Peyer's patch (tissue), 4 donors: Measurements from ENCODE around the gene CAMK2D.

ENCODE experiments used
- POLR2A ChIP-seq, 2 donors: fragments of 450-650 bp; IDR thresholded peaks; one replicate each; pipeline ENCODE4 v1.5.1; 2017; ENCODE audit warnings: antibody characterized with exemption in 2 of 2, mild to moderate bottlenecking in 2 of 2, moderate library complexity in 2 of 2
- TF ChIP-seq, protein P1 (sequence below), 6 experiments: fragments of 450-650 bp in 4 of 6; fragments of 200-600 bp in 2 of 6; sonication (generic) in 1 of 6; IDR thresholded peaks; one replicate each; pipeline ENCODE4 v1.5.1; 2017 to 2019; ENCODE audit warnings: antibody characterized with exemption in 6 of 6, mild to moderate bottlenecking in 3 of 6, moderate library complexity in 1 of 6

DNA sequence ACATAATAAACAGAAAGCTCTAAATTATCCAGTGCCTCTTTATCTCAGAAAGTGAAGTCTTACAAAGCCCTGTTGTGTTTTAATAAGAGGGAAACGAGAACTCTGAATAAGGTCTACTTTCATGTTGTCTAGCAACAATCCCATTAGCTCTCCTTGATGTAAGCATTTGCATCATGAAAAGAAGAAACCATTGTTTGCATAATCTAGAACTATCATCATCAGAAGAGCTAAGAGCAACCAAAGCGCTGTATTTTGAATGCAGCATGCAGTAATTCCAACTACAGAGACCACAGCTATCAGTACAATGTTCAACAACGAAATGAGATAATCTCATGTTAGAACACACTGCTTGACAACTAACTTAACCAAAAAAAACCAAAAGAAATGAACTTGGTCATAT is 257.1 kb downstream of the CAMK2D start:
- TF ChIP-seq, protein P1, sequence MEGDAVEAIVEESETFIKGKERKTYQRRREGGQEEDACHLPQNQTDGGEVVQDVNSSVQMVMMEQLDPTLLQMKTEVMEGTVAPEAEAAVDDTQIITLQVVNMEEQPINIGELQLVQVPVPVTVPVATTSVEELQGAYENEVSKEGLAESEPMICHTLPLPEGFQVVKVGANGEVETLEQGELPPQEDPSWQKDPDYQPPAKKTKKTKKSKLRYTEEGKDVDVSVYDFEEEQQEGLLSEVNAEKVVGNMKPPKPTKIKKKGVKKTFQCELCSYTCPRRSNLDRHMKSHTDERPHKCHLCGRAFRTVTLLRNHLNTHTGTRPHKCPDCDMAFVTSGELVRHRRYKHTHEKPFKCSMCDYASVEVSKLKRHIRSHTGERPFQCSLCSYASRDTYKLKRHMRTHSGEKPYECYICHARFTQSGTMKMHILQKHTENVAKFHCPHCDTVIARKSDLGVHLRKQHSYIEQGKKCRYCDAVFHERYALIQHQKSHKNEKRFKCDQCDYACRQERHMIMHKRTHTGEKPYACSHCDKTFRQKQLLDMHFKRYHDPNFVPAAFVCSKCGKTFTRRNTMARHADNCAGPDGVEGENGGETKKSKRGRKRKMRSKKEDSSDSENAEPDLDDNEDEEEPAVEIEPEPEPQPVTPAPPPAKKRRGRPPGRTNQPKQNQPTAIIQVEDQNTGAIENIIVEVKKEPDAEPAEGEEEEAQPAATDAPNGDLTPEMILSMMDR (IDR thresholded peaks at IDR 0.05): no peak
- TF ChIP-seq POLR2A (IDR thresholded peaks at IDR 0.05): no peak
